ENCODE measurements around the gene SCMH1. TPM values are rescaled to one million over a fixed set of nuclear protein-coding genes. Genes with fewer than 3 reads are reported as not detected.

The SCMH1 gene
- total RNA-seq, 1 donor from 2014 or later = 13.0 TPM

GRCh38 chr1:41018018-41018410, 224.1 kb downstream of the SCMH1 start:
- Histone ChIP-seq H3K27me3 (ENCODE audit: control insufficient read depth in 3 of 3, insufficient read depth in 3 of 3, low read length in 3 of 3) (no peaks in the 10 kb centered on the region), H3K4me1 (ENCODE audit: control insufficient read depth in 3 of 3, insufficient read depth in 3 of 3, low read length in 3 of 3) (peaks cover 0 to 20% (median 9%) of the 10 kb centered on the region in 3 donors), H3K4me3 (ENCODE audit: low read length in 3 of 3) (no peak overlapping the region), H3K36me3 (ENCODE audit: control insufficient read depth in 3 of 3, insufficient read depth in 3 of 3, low read length in 3 of 3) (peaks cover 0 to 5% (median 4%) of the 10 kb centered on the region in 3 donors), H3K27ac (ENCODE audit: low read depth, low read length) (no peak overlapping the region), H3K9me3 (ENCODE audit: control insufficient read depth in 3 of 3, low read length in 3 of 3) (no peaks in the 10 kb centered on the region), H3K9ac (ENCODE audit: low read depth in 1 of 3, low read length in 3 of 3) (no peak overlapping the region)

GRCh38 chr1:41017141-41018017, 224.7 kb downstream of the SCMH1 start:
- Histone ChIP-seq H3K4me3 (ENCODE audit: low read length in 3 of 3) (no peak overlapping the region), H3K27me3 (ENCODE audit: control insufficient read depth in 3 of 3, insufficient read depth in 3 of 3, low read length in 3 of 3) (no peaks in the 10 kb centered on the region), H3K36me3 (ENCODE audit: control insufficient read depth in 3 of 3, insufficient read depth in 3 of 3, low read length in 3 of 3) (peaks cover 2 to 5% (median 4%) of the 10 kb centered on the region in 3 donors), H3K9me3 (ENCODE audit: control insufficient read depth in 3 of 3, low read length in 3 of 3) (no peaks in the 10 kb centered on the region), H3K27ac (ENCODE audit: low read depth, low read length) (no peak overlapping the region), H3K4me1 (ENCODE audit: control insufficient read depth in 3 of 3, insufficient read depth in 3 of 3, low read length in 3 of 3) (peaks cover 0 to 20% (median 9%) of the 10 kb centered on the region in 3 donors), H3K9ac (ENCODE audit: low read depth in 1 of 3, low read length in 3 of 3) (no peak overlapping the region)

GRCh38 chr1:41015897-41016470, 226.1 kb downstream of the SCMH1 start:
- Histone ChIP-seq H3K27me3 (ENCODE audit: control insufficient read depth in 3 of 3, insufficient read depth in 3 of 3, low read length in 3 of 3) (no peaks in the 10 kb centered on the region), H3K27ac (ENCODE audit: low read depth, low read length) (no peak overlapping the region), H3K9me3 (ENCODE audit: control insufficient read depth in 3 of 3, low read length in 3 of 3) (no peaks in the 10 kb centered on the region), H3K36me3 (ENCODE audit: control insufficient read depth in 3 of 3, insufficient read depth in 3 of 3, low read length in 3 of 3) (peaks cover 4 to 15% (median 10%) of the 10 kb centered on the region in 3 donors), H3K4me1 (ENCODE audit: control insufficient read depth in 3 of 3, insufficient read depth in 3 of 3, low read length in 3 of 3) (peaks cover 0 to 14% (median 4%) of the 10 kb centered on the region in 3 donors), H3K4me3 (ENCODE audit: low read length in 3 of 3) (no peak overlapping the region), H3K9ac (ENCODE audit: low read depth in 1 of 3, low read length in 3 of 3) (no peak overlapping the region)

GRCh38 chr1:41015281-41015896, 226.7 kb downstream of the SCMH1 start:
- peaks cover 9 to 20% (median 13%) of the 10 kb centered on the region in 3 donors for H3K36me3 ChIP-seq (ENCODE audit: control insufficient read depth in 3 of 3, insufficient read depth in 3 of 3, low read length in 3 of 3)
- H3K27me3 ChIP-seq (ENCODE audit: control insufficient read depth in 3 of 3, insufficient read depth in 3 of 3, low read length in 3 of 3) = no peaks in the 10 kb centered on the region
- H3K4me3 ChIP-seq (ENCODE audit: low read length in 3 of 3) = no peak overlapping the region
- H3K27ac ChIP-seq (ENCODE audit: low read depth, low read length) = no peak overlapping the region
- H3K4me1 ChIP-seq (ENCODE audit: control insufficient read depth in 3 of 3, insufficient read depth in 3 of 3, low read length in 3 of 3) = peaks cover 0 to 14% (median 4%) of the 10 kb centered on the region in 3 donors
- H3K9ac ChIP-seq (ENCODE audit: low read depth in 1 of 3, low read length in 3 of 3) = no peak overlapping the region
- H3K9me3 ChIP-seq (ENCODE audit: control insufficient read depth in 3 of 3, low read length in 3 of 3) = no peaks in the 10 kb centered on the region

- peaks cover 14 to 25% (median 16%) of the 10 kb centered on the region in 3 donors for H3K36me3 ChIP-seq (ENCODE audit: control insufficient read depth in 3 of 3, insufficient read depth in 3 of 3, low read length in 3 of 3)
- H3K9me3 ChIP-seq (ENCODE audit: control insufficient read depth in 3 of 3, low read length in 3 of 3) = no peaks in the 10 kb centered on the region
- no peaks in the 10 kb centered on the region for H3K27me3 ChIP-seq (ENCODE audit: control insufficient read depth in 3 of 3, insufficient read depth in 3 of 3, low read length in 3 of 3)
- no peak overlapping the region for H3K4me3 ChIP-seq (ENCODE audit: low read length in 3 of 3)
- H3K4me1 ChIP-seq (ENCODE audit: control insufficient read depth in 3 of 3, insufficient read depth in 3 of 3, low read length in 3 of 3) = peaks cover 0 to 14% (median 4%) of the 10 kb centered on the region in 3 donors
- no peak overlapping the region for H3K27ac ChIP-seq (ENCODE audit: low read depth, low read length)
- no peak overlapping the region for H3K9ac ChIP-seq (ENCODE audit: low read depth in 1 of 3, low read length in 3 of 3)
Measured at GRCh38 chr1:41014871-41015270, 227.2 kb downstream of the SCMH1 start.

- Histone ChIP-seq H3K4me1 (ENCODE audit: control insufficient read depth in 3 of 3, insufficient read depth in 3 of 3, low read length in 3 of 3) (peaks cover 0 to 14% (median 4%) of the 10 kb centered on the region in 3 donors), H3K36me3 (ENCODE audit: control insufficient read depth in 3 of 3, insufficient read depth in 3 of 3, low read length in 3 of 3) (peaks cover 23 to 35% (median 24%) of the 10 kb centered on the region in 3 donors), H3K9ac (ENCODE audit: low read depth in 1 of 3, low read length in 3 of 3) (no peak overlapping the region), H3K27ac (ENCODE audit: low read depth, low read length) (no peak overlapping the region), H3K4me3 (ENCODE audit: low read length in 3 of 3) (no peak overlapping the region), H3K9me3 (ENCODE audit: control insufficient read depth in 3 of 3, low read length in 3 of 3) (no peaks in the 10 kb centered on the region), H3K27me3 (ENCODE audit: control insufficient read depth in 3 of 3, insufficient read depth in 3 of 3, low read length in 3 of 3) (no peaks in the 10 kb centered on the region)
Measured at GRCh38 chr1:41013796-41014195, 228.3 kb downstream of the SCMH1 start.

GRCh38 chr1:41013024-41013423, 229.1 kb downstream of the SCMH1 start:
- H3K36me3 ChIP-seq (ENCODE audit: control insufficient read depth in 3 of 3, insufficient read depth in 3 of 3, low read length in 3 of 3) = peaks cover 26 to 42% (median 31%) of the 10 kb centered on the region in 3 donors
- no peak overlapping the region for H3K9ac ChIP-seq (ENCODE audit: low read depth in 1 of 3, low read length in 3 of 3)
- H3K27ac ChIP-seq (ENCODE audit: low read depth, low read length) = no peak overlapping the region
- H3K4me1 ChIP-seq (ENCODE audit: control insufficient read depth in 3 of 3, insufficient read depth in 3 of 3, low read length in 3 of 3) = peaks cover 0 to 14% (median 4%) of the 10 kb centered on the region in 3 donors
- H3K4me3 ChIP-seq (ENCODE audit: low read length in 3 of 3) = no peak overlapping the region
- no peaks in the 10 kb centered on the region for H3K27me3 ChIP-seq (ENCODE audit: control insufficient read depth in 3 of 3, insufficient read depth in 3 of 3, low read length in 3 of 3)
- H3K9me3 ChIP-seq (ENCODE audit: control insufficient read depth in 3 of 3, low read length in 3 of 3) = no peaks in the 10 kb centered on the region

GRCh38 chr1:41010345-41010744, 231.8 kb downstream of the SCMH1 start:
- no peak overlapping the region for H3K4me3 ChIP-seq (ENCODE audit: low read length in 3 of 3)
- H3K27me3 ChIP-seq (ENCODE audit: control insufficient read depth in 3 of 3, insufficient read depth in 3 of 3, low read length in 3 of 3) = no peaks in the 10 kb centered on the region
- peaks cover 37 to 58% (median 40%) of the 10 kb centered on the region in 3 donors for H3K36me3 ChIP-seq (ENCODE audit: control insufficient read depth in 3 of 3, insufficient read depth in 3 of 3, low read length in 3 of 3)
- no peak overlapping the region for H3K9ac ChIP-seq (ENCODE audit: low read depth in 1 of 3, low read length in 3 of 3)
- H3K9me3 ChIP-seq (ENCODE audit: control insufficient read depth in 3 of 3, low read length in 3 of 3) = no peaks in the 10 kb centered on the region
- no peak overlapping the region for H3K27ac ChIP-seq (ENCODE audit: low read depth, low read length)
- peaks cover 0 to 7% (median 4%) of the 10 kb centered on the region in 3 donors for H3K4me1 ChIP-seq (ENCODE audit: control insufficient read depth in 3 of 3, insufficient read depth in 3 of 3, low read length in 3 of 3)

GRCh38 chr1:41009466-41009865, 232.6 kb downstream of the SCMH1 start:
- Histone ChIP-seq H3K4me3 (ENCODE audit: low read length in 3 of 3) (no peak overlapping the region), H3K4me1 (ENCODE audit: control insufficient read depth in 3 of 3, insufficient read depth in 3 of 3, low read length in 3 of 3) (peaks cover 0 to 4% (median 2%) of the 10 kb centered on the region in 3 donors), H3K27me3 (ENCODE audit: control insufficient read depth in 3 of 3, insufficient read depth in 3 of 3, low read length in 3 of 3) (no peaks in the 10 kb centered on the region), H3K36me3 (ENCODE audit: control insufficient read depth in 3 of 3, insufficient read depth in 3 of 3, low read length in 3 of 3) (peaks cover 37 to 58% (median 40%) of the 10 kb centered on the region in 3 donors), H3K9me3 (ENCODE audit: control insufficient read depth in 3 of 3, low read length in 3 of 3) (no peaks in the 10 kb centered on the region), H3K9ac (ENCODE audit: low read depth in 1 of 3, low read length in 3 of 3) (no peak overlapping the region), H3K27ac (ENCODE audit: low read depth, low read length) (no peak overlapping the region)

Measured in skeletal muscle tissue (tissue), 4 donors.